Measurements from ENCODE around the gene SYVN1. TPM values are rescaled to one million over a fixed set of nuclear protein-coding genes. Genes with fewer than 3 reads are reported as not detected.

The SYVN1 gene
- total and polyA plus RNA-seq, 10 of the 15 experiments (the other 5 are each of a cell fraction or from before 2014, with no cell fraction given) = 0.79 to 63.6 (median 20.1) TPM

DNA sequence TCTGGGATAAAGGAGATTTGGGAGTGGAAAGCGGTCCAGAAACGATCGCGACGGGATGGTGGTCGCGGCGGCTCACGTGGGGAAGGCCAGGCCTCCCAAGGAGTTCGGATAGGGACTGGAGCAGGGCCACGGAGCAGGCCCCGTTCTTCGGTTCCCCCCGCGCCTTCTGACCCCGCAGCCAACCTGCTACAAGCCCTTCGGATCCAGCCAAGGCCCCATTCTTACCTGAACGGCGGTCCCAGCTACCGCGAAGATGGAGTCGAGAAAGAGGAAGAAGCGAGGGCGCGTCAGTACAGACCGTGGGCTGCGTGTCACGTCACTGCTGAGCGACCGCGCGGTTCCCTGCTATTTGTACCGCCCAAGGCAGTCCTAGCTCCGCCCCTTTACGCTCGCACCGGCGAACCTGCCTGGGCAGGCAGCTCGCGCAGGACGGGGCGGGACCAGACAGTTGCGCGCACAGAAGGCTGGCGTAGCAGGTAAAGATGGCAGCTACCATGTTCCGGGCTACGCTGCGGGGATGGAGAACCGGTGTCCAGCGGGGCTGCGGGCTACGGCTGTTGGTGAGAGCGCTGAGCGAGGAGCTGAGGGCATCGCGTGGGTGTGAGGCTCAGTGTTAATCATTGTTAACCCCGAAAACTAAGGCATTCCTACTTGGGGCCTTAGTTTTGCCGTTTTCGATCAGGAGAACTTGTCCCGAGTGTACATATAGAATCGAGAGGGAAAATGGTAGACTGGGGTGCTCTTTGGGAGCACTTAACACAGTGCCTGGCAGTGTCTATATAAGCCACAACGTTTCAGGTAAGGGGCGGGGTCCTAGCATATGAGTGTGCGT, 12.2 kb downstream of the SYVN1 start, which contains the start of the genes FAU and MRPL49 (continued):
- TF ChIP-seq, protein P1, sequence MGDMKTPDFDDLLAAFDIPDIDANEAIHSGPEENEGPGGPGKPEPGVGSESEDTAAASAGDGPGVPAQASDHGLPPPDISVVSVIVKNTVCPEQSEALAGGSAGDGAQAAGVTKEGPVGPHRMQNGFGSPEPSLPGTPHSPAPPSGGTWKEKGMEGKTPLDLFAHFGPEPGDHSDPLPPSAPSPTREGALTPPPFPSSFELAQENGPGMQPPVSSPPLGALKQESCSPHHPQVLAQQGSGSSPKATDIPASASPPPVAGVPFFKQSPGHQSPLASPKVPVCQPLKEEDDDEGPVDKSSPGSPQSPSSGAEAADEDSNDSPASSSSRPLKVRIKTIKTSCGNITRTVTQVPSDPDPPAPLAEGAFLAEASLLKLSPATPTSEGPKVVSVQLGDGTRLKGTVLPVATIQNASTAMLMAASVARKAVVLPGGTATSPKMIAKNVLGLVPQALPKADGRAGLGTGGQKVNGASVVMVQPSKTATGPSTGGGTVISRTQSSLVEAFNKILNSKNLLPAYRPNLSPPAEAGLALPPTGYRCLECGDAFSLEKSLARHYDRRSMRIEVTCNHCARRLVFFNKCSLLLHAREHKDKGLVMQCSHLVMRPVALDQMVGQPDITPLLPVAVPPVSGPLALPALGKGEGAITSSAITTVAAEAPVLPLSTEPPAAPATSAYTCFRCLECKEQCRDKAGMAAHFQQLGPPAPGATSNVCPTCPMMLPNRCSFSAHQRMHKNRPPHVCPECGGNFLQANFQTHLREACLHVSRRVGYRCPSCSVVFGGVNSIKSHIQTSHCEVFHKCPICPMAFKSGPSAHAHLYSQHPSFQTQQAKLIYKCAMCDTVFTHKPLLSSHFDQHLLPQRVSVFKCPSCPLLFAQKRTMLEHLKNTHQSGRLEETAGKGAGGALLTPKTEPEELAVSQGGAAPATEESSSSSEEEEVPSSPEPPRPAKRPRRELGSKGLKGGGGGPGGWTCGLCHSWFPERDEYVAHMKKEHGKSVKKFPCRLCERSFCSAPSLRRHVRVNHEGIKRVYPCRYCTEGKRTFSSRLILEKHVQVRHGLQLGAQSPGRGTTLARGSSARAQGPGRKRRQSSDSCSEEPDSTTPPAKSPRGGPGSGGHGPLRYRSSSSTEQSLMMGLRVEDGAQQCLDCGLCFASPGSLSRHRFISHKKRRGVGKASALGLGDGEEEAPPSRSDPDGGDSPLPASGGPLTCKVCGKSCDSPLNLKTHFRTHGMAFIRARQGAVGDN (IDR thresholded peaks at IDR 0.05) = peak; percentile 22; the same call in 1 of the 2 replicates
- TF ChIP-seq NFYB (IDR thresholded peaks at IDR 0.05; ENCODE audit: insufficient read depth, low read depth, low read length) (peak; percentile 54; the same call in 1 of the 2 replicates), NR2C1 (IDR thresholded peaks at IDR 0.05) (peak; percentile 75), GATAD2B (conservative IDR thresholded peaks at IDR 0.05; ENCODE audit: low read depth) (0 out of 2 replicates have a peak, but pooled peaks have one; percentile 37), SP1 (IDR thresholded peaks at IDR 0.05; ENCODE audit: low read depth, low read length) (peak; percentile 82), PAX8 (IDR thresholded peaks at IDR 0.05) (no peak), TBL1XR1 (IDR thresholded peaks at IDR 0.05; ENCODE audit: low read depth, low read length) (peak; percentile 70; the same call in 1 of the 2 replicates), BHLHE40 (IDR thresholded peaks at IDR 0.05; ENCODE audit: borderline replicate concordance in 1 of 2, low read depth in 2 of 2, low read length in 1 of 2) (peak; percentile 75 to 95; a peak in 3 of 4 replicates), POU2F2 (IDR thresholded peaks at IDR 0.05; ENCODE audit: borderline replicate concordance, low read depth, low read length) (peak; percentile 65), ETV6 (conservative IDR thresholded peaks at IDR 0.05 in 1 of 2, IDR thresholded peaks at IDR 0.05 in 1 of 2; ENCODE audit: borderline replicate concordance in 1 of 2, low read depth in 1 of 2) (no peak), SPI1 (IDR thresholded peaks at IDR 0.05; ENCODE audit: borderline replicate concordance, insufficient read depth, low read depth, low read length) (peak; percentile 74), SRF (IDR thresholded peaks at IDR 0.05; ENCODE audit: low read depth in 2 of 2, low read length in 2 of 2) (peak; percentile 37 to 77; a peak in 1 of 4 replicates), ZNF207 (IDR thresholded peaks at IDR 0.05; ENCODE audit: borderline replicate concordance) (peak; percentile 55; the same call in 1 of the 2 replicates), CREM (IDR thresholded peaks at IDR 0.05; ENCODE audit: low read depth) (peak; percentile 99), RELA (IDR thresholded peaks at IDR 0.05; ENCODE audit: borderline replicate concordance, partially characterized antibody) (peak; percentile 39), HDGF (IDR thresholded peaks at IDR 0.05) (peak; percentile 93)
- TF ChIP-seq, protein P2, sequence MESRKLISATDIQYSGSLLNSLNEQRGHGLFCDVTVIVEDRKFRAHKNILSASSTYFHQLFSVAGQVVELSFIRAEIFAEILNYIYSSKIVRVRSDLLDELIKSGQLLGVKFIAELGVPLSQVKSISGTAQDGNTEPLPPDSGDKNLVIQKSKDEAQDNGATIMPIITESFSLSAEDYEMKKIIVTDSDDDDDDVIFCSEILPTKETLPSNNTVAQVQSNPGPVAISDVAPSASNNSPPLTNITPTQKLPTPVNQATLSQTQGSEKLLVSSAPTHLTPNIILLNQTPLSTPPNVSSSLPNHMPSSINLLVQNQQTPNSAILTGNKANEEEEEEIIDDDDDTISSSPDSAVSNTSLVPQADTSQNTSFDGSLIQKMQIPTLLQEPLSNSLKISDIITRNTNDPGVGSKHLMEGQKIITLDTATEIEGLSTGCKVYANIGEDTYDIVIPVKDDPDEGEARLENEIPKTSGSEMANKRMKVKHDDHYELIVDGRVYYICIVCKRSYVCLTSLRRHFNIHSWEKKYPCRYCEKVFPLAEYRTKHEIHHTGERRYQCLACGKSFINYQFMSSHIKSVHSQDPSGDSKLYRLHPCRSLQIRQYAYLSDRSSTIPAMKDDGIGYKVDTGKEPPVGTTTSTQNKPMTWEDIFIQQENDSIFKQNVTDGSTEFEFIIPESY (IDR thresholded peaks at IDR 0.05) = no peak
- TF ChIP-seq, protein P3, sequence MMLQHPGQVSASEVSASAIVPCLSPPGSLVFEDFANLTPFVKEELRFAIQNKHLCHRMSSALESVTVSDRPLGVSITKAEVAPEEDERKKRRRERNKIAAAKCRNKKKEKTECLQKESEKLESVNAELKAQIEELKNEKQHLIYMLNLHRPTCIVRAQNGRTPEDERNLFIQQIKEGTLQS (IDR thresholded peaks at IDR 0.05; ENCODE audit: borderline replicate concordance, extremely low read depth, low read depth, low read length) = peak; percentile 74; the same call in 1 of the 2 replicates
- TF ChIP-seq, protein P4, sequence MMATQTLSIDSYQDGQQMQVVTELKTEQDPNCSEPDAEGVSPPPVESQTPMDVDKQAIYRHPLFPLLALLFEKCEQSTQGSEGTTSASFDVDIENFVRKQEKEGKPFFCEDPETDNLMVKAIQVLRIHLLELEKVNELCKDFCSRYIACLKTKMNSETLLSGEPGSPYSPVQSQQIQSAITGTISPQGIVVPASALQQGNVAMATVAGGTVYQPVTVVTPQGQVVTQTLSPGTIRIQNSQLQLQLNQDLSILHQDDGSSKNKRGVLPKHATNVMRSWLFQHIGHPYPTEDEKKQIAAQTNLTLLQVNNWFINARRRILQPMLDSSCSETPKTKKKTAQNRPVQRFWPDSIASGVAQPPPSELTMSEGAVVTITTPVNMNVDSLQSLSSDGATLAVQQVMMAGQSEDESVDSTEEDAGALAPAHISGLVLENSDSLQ (IDR thresholded peaks at IDR 0.05) = peak; percentile 69
